Vagina (tissue), 2 donors: ENCODE measurements around the gene SUPT16H.

Experiments used
- CTCF ChIP-seq, 3 experiments: fragments of 450-650 bp in 2 of 3; fragments of 200-600 bp in 1 of 3; sonication (generic) in 1 of 3; IDR thresholded peaks; one replicate each; pipeline ENCODE4 v1.5.1; 2017 to 2019; ENCODE audit warnings: antibody characterized with exemption in 3 of 3, mild to moderate bottlenecking in 2 of 3, moderate library complexity in 2 of 3
- POLR2A ChIP-seq, 2 donors: fragments of 450-650 bp; IDR thresholded peaks; one replicate each; pipeline ENCODE4 v1.6.1; 2017; ENCODE audit warnings: antibody characterized with exemption in 2 of 2, mild to moderate bottlenecking in 2 of 2, moderate library complexity in 2 of 2

DNA sequence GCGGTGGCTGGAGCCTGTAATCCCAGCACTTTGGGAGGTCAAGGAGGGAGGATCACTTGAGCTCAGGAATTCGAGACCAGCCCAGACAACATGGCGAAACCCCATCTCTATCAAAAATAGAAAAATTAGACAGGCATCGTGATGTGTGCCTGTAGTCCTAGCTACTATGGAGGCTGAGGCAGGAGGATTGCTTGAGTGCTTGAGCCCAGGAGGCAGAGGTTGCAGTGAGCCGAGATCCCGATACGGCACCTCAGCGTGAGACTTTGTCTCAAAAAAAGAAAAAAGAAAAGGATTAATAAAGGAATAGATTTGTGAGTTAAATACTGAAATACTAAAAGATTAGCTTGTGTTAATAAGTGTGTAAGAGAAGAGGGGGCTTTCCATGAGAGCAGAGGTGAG lies 74.6 kb downstream of the SUPT16H start:
- TF ChIP-seq POLR2A (IDR thresholded peaks at IDR 0.05) (no peak), CTCF (IDR thresholded peaks at IDR 0.05) (no peak)
